Measurements from ENCODE around the gene FBN3. TPM values are rescaled to one million over a fixed set of nuclear protein-coding genes. Genes with fewer than 3 reads are reported as not detected.
"Not testable (repeated sequence)": the region's sequence is repeated elsewhere in the genome, so short reads cannot be mapped to it uniquely, and the experiment has no call there.

The FBN3 gene
- total RNA-seq, 1 donor from 2014 or later = not detected

DNA sequence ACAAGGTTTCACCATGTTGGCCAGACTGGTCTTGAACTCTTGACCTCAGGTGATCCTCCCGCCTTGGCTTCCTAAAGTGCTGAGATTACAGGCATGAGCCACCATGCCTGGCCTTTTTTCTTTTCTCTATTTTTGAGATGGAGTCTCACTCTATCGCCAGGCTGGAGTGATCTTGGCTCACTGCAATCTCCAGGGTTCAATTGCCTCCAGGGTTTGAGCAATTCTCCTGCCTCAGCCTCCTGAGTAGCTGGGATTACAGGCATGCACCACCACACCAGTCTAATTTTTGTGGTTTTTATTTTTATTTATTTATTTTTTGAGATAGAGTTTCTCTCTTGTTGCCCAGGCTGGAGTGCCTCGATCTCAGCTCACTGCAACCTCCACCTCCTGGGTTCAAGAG lies 125.1 kb downstream of the FBN3 start:
- not testable (repeated sequence) for DNase-seq (ENCODE audit: low spot score)

DNA sequence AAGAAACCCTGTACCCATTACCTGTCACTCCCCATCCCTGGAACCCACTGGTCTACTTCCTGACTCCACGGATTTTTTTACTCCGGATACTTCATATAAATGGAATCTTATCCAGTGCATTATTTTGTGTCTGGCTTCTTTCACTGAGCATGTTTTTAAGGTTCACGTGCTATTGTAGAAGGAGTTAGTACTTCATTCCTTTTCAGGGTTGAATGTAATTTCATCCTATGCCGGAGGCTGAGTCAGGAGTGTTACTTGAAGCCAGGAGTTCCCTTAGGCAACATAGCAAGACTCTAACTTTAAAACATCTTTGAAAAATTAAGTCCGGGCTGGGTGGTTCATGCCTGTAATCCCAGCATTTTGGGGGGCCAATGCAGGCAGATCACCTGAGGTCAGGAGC lies 126.0 kb downstream of the FBN3 start:
- no peak for DNase-seq (ENCODE audit: low spot score)

DNA sequence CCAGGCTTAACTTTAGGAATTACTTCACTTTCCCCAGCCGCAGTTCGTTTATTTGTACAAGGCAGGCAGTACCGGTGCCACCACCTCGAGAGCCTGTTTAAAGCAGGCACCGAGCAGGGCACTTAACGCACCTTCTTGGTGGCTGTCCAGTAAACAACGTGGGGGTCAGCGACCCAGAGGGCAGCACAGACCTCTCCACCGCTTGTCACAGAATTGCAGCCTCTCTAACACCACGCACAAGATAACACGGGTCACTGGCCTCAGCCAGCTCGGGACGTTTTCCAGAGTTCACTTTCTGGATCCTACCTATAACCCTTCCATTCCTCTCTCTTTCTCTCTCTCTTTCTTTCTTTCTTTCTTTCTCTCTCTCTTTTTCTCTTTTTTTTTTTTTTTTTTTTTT lies 127.1 kb downstream of the FBN3 start:
- DNase-seq (ENCODE audit: low spot score) = no peak

DNA sequence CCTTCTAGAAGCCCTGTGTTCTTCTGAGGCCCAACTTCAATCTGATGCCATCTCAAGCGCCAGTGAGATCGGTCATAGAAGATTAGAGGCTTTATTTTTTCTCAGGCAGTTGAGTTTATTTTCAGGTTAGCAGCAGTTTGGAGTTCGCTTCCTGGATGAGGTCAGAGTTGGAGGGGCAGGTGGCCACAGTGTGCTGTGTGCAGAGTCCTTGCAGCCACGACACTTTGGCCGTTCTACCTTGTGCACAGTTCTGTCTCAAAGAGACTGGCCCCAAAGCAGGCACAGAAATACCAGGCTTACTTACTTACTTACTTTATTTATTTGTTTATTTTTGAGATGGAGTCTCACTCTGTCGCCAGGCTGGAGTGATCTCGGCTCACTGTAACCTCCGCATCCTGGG lies 128.0 kb downstream of the FBN3 start:
- DNase-seq (ENCODE audit: low spot score) = no peak

DNA sequence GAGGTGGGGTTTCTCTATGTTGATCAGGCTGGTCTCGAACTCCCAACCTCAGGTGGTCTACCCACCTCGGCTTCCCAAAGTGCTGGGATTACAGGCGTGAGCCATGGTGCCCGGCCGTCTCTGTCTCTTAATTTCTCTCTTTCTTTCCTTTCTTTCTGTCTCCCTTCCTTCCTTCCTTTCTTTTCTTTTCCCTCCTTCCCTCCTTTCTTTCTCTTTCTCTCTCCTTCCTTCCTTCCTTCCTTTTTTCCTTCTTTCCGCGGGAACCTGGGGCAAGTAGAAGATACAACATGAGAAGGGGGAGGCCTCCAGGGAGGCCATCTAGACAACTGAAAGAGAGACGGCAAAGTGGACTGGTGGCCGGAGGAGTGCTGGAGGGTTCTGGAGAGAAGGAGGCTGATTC lies 128.7 kb downstream of the FBN3 start:
- no peak for DNase-seq (ENCODE audit: low spot score)

DNA sequence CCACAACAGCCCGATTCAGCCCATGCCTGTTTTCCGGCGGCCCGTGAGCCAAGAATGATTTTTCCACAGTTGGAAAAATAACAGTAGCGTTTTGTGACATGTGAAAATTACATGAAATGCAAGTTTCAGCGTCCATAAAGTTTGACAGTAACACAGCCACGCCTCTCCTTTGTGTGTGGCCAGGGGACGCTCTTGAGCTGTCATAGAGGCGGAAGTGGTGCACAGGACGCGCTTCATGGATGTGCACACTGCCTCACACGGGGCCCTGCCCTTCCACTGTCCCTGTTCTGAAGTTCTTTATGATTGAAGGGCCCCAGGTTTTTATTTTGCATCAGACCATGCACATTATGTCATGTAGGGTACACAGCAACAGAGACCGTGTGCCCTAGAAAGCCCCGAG lies 131.6 kb downstream of the FBN3 start:
- DNase-seq (ENCODE audit: low spot score) = no peak

Other genes starting within 250 kb of the FBN3 start
- gene MAP2K7, start 245.7 kb downstream of the FBN3 start, total RNA-seq = 26.7 TPM
- gene TGFBR3L, start 234.8 kb downstream of the FBN3 start, total RNA-seq = not detected
- 17.8 TPM for gene SNAPC2, start 229.3 kb downstream of the FBN3 start, total RNA-seq
- 0.96 TPM for gene CTXN1, start 223.5 kb downstream of the FBN3 start, total RNA-seq
- gene TIMM44, start 205.9 kb downstream of the FBN3 start, total RNA-seq = 48.9 TPM
- 60.2 TPM for gene ELAVL1, start 144.0 kb downstream of the FBN3 start, total RNA-seq
- gene CCL25, start 96.8 kb downstream of the FBN3 start, total RNA-seq = not detected
- 41.5 TPM for gene CERS4, start 59.8 kb upstream of the FBN3 start, total RNA-seq
- 55.2 TPM for gene CD320, start 158.8 kb upstream of the FBN3 start, total RNA-seq
- gene NDUFA7, start 171.8 kb upstream of the FBN3 start, total RNA-seq = 39.9 TPM
- gene RPS28, start 171.9 kb upstream of the FBN3 start, total RNA-seq = 1,239 TPM
- 28.6 TPM for gene KANK3, start 193.7 kb upstream of the FBN3 start, total RNA-seq
- 753 TPM for gene ANGPTL4, start 214.6 kb upstream of the FBN3 start, total RNA-seq
- 100 TPM for gene RAB11B, start 240.8 kb upstream of the FBN3 start, total RNA-seq

All from mesenteric fat pad (tissue), 1 donor.